PFSK-1 (cell line): ENCODE data around the gene M6PR.

Source experiments
- FOXP2 ChIP-seq: optimal IDR thresholded peaks from 2 replicates; pipeline ENCODE3; 2011; ENCODE audit warnings: borderline replicate concordance, control low read depth, inconsistent platforms; ENCODE audit not compliant: insufficient read depth; ENCODE audit errors: extremely low read length, extremely low read depth
- POLR2AphosphoS5 ChIP-seq: IDR thresholded peaks from 2 replicates; pipeline ENCODE4 v1.6.1; 2012; ENCODE audit warnings: low read depth, mild to moderate bottlenecking, control low read depth, low read length, moderate library complexity
- REST ChIP-seq, 2 experiments: IDR thresholded peaks; 2 replicates each; pipeline versions ENCODE4 v1.6.1 to v1.8.0; 2011 to 2012; ENCODE audit warnings: low read depth in 2 of 2, low read length in 2 of 2, control low read depth in 1 of 2, inconsistent platforms in 1 of 2, mild to moderate bottlenecking in 1 of 2, moderate library complexity in 1 of 2; ENCODE audit not compliant: insufficient read depth in 1 of 2
- SIN3A ChIP-seq: IDR thresholded peaks from 2 replicates; pipeline ENCODE4 v1.6.1; 2012; ENCODE audit warnings: mild to moderate bottlenecking, low read length, moderate library complexity, borderline replicate concordance; ENCODE audit not compliant: insufficient read depth
- TAF1 ChIP-seq: IDR thresholded peaks from 2 replicates; pipeline ENCODE4 v1.6.1; 2012; ENCODE audit warnings: low read length, control low read depth, borderline replicate concordance; ENCODE audit not compliant: insufficient read depth

M6PR gene

GRCh38 chr12:8960176-8960575, 10.7 kb upstream of the M6PR start:
- TF ChIP-seq TAF1, result no peak
- TF ChIP-seq FOXP2, result no peak
- no peak for TF ChIP-seq REST (IDR thresholded peaks at IDR 0.05; ENCODE audit: insufficient read depth in 1 of 2, low read depth in 2 of 2, low read length in 2 of 2)
- no peak for TF ChIP-seq SIN3A
- no peak for TF ChIP-seq POLR2AphosphoS5

- TF ChIP-seq SIN3A (no peak), POLR2AphosphoS5 (no peak), REST (IDR thresholded peaks at IDR 0.05; ENCODE audit: insufficient read depth in 1 of 2, low read depth in 2 of 2, low read length in 2 of 2) (no peak), FOXP2 (no peak), TAF1 (no peak)
These were observed 8.6 kb upstream of the M6PR start for GRCh38 chr12:8958066-8958465.

- no peak for TF ChIP-seq REST (IDR thresholded peaks at IDR 0.05; ENCODE audit: insufficient read depth in 1 of 2, low read depth in 2 of 2, low read length in 2 of 2)
- TF ChIP-seq FOXP2, result no peak
- TF ChIP-seq SIN3A, result no peak
- TF ChIP-seq TAF1, result no peak
- no peak for TF ChIP-seq POLR2AphosphoS5
These were observed 8.1 kb upstream of the M6PR start for GRCh38 chr12:8957561-8957960.

GRCh38 chr12:8956772-8957171, 7.3 kb upstream of the M6PR start:
- TF ChIP-seq SIN3A (no peak), FOXP2 (no peak), TAF1 (no peak), REST (IDR thresholded peaks at IDR 0.05; ENCODE audit: insufficient read depth in 1 of 2, low read depth in 2 of 2, low read length in 2 of 2) (no peak), POLR2AphosphoS5 (no peak)

GRCh38 chr12:8956073-8956472, 6.6 kb upstream of the M6PR start:
- TF ChIP-seq REST (IDR thresholded peaks at IDR 0.05; ENCODE audit: insufficient read depth in 1 of 2, low read depth in 2 of 2, low read length in 2 of 2) (no peak), SIN3A (no peak), POLR2AphosphoS5 (no peak), TAF1 (no peak), FOXP2 (no peak)
